Measurements from ENCODE around the gene GRAMD1B.

Gene GRAMD1B

GRCh38 chr11:123410218-123410549 is 19.9 kb upstream of the GRAMD1B start:
- peaks cover 28% of the 10 kb centered on the region for H3K27me3 ChIP-seq (ENCODE audit: control insufficient read depth, low read length)
- H3K9me2 ChIP-seq (replicated peaks; ENCODE audit: control insufficient read depth, low read length) = no peaks in the 10 kb centered on the region
- H3K79me2 ChIP-seq (ENCODE audit: control insufficient read depth, low read length) = no peaks in the 10 kb centered on the region
- H4K20me1 ChIP-seq (ENCODE audit: control insufficient read depth, insufficient read depth, low read depth, low read length) = no peaks in the 10 kb centered on the region
- H3K27ac ChIP-seq (ENCODE audit: low read depth, low read length) = no peak overlapping the region
- no peaks in the 10 kb centered on the region for H3K9me3 ChIP-seq (ENCODE audit: control insufficient read depth, insufficient read depth, low read length)
- TF ChIP-seq EZH2phosphoT487 (IDR thresholded peaks at IDR 0.05; ENCODE audit: borderline replicate concordance, low read length) (no peak), CTCF (IDR thresholded peaks at IDR 0.05; ENCODE audit: low read depth, low read length, poor library complexity, severe bottlenecking) (no peak)
- H3K36me3 ChIP-seq (ENCODE audit: control insufficient read depth, low read length) = no peaks in the 10 kb centered on the region
- H3K4me3 ChIP-seq (ENCODE audit: low read length) = no peak overlapping the region
- H3F3A ChIP-seq (ENCODE audit: control insufficient read depth, insufficient read depth) = no peaks in the 10 kb centered on the region
- no peak overlapping the region for H3K4me2 ChIP-seq (ENCODE audit: low read length)
- H3K4me1 ChIP-seq (ENCODE audit: control insufficient read depth, low read length) = no peaks in the 10 kb centered on the region

- H3K4me3 ChIP-seq (ENCODE audit: low read length) = no peak overlapping the region
- no peak for TF ChIP-seq CTCF (IDR thresholded peaks at IDR 0.05; ENCODE audit: low read depth, low read length, poor library complexity, severe bottlenecking)
- TF ChIP-seq EZH2phosphoT487 (IDR thresholded peaks at IDR 0.05; ENCODE audit: borderline replicate concordance, low read length) = no peak
- no peaks in the 10 kb centered on the region for H3K4me1 ChIP-seq (ENCODE audit: control insufficient read depth, low read length)
- no peaks in the 10 kb centered on the region for H3K9me2 ChIP-seq (replicated peaks; ENCODE audit: control insufficient read depth, low read length)
- H3K79me2 ChIP-seq (ENCODE audit: control insufficient read depth, low read length) = no peaks in the 10 kb centered on the region
- no peaks in the 10 kb centered on the region for H3F3A ChIP-seq (ENCODE audit: control insufficient read depth, insufficient read depth)
- peaks cover 4% of the 10 kb centered on the region for H3K27me3 ChIP-seq (ENCODE audit: control insufficient read depth, low read length)
- no peaks in the 10 kb centered on the region for H4K20me1 ChIP-seq (ENCODE audit: control insufficient read depth, insufficient read depth, low read depth, low read length)
- H3K36me3 ChIP-seq (ENCODE audit: control insufficient read depth, low read length) = no peaks in the 10 kb centered on the region
- H3K9me3 ChIP-seq (ENCODE audit: control insufficient read depth, insufficient read depth, low read length) = no peaks in the 10 kb centered on the region
- H3K4me2 ChIP-seq (ENCODE audit: low read length) = no peak overlapping the region
- no peak overlapping the region for H3K27ac ChIP-seq (ENCODE audit: low read depth, low read length)
Measured at GRCh38 chr11:123413636-123414035, 16.4 kb upstream of the GRAMD1B start.

GRCh38 chr11:123416566-123416965 is 13.5 kb upstream of the GRAMD1B start:
- Histone ChIP-seq H3K4me3 (ENCODE audit: low read length) (no peak overlapping the region), H3K79me2 (ENCODE audit: control insufficient read depth, low read length) (no peaks in the 10 kb centered on the region), H3K27me3 (ENCODE audit: control insufficient read depth, low read length) (peaks cover 3% of the 10 kb centered on the region; the same call in 1 of the 2 replicates), H3K9me3 (ENCODE audit: control insufficient read depth, insufficient read depth, low read length) (no peaks in the 10 kb centered on the region), H3K36me3 (ENCODE audit: control insufficient read depth, low read length) (no peaks in the 10 kb centered on the region), H3K4me2 (ENCODE audit: low read length) (no peak overlapping the region), H3F3A (ENCODE audit: control insufficient read depth, insufficient read depth) (no peaks in the 10 kb centered on the region), H3K9me2 (replicated peaks; ENCODE audit: control insufficient read depth, low read length) (no peaks in the 10 kb centered on the region), H4K20me1 (ENCODE audit: control insufficient read depth, insufficient read depth, low read depth, low read length) (no peaks in the 10 kb centered on the region), H3K4me1 (ENCODE audit: control insufficient read depth, low read length) (no peaks in the 10 kb centered on the region), H3K27ac (ENCODE audit: low read depth, low read length) (no peak overlapping the region)
- TF ChIP-seq EZH2phosphoT487 (IDR thresholded peaks at IDR 0.05; ENCODE audit: borderline replicate concordance, low read length) = no peak
- no peak for TF ChIP-seq CTCF (IDR thresholded peaks at IDR 0.05; ENCODE audit: low read depth, low read length, poor library complexity, severe bottlenecking)

Data from DOHH2 (cell line).